Testis (tissue), 2 donors: ENCODE data around the gene WWC1.

Experiments used
- CTCF ChIP-seq, 3 experiments: fragments of 450-650 bp in 2 of 3; fragments of 200-600 bp in 1 of 3; sonication (generic) in 1 of 3; IDR thresholded peaks; one replicate each; pipeline ENCODE4 v1.5.1; 2016 to 2019; ENCODE audit warnings: antibody characterized with exemption in 3 of 3, mild to moderate bottlenecking in 2 of 3, moderate library complexity in 1 of 3
- POLR2A ChIP-seq: fragments of 450-650 bp; IDR thresholded peaks from one replicate; pipeline ENCODE4 v1.6.1; 2017; ENCODE audit warnings: antibody characterized with exemption, mild to moderate bottlenecking, moderate library complexity

- no peak for TF ChIP-seq CTCF (IDR thresholded peaks at IDR 0.05)
- no peak for TF ChIP-seq POLR2A
These were observed 42.8 kb downstream of the WWC1 start for GRCh38 chr5:168334280-168334679.
